H1 (cell line): Measurements from ENCODE around the gene RBM5. TPM values are rescaled to one million over a fixed set of nuclear protein-coding genes. Genes with fewer than 3 reads are reported as not detected.
A peak's percentile ranks its signal among the peaks of the same experiment; 100 is the strongest.

Experiments used
- CTCF ChIA-PET: fragments of 300-600 bp; sonication (Branson Sonifier 250); formaldehyde crosslinking; loops from one replicate; lab custom pipeline; 2021; ENCODE audit not compliant: partially characterized antibody; lab: Charles Lee
- POLR2A ChIA-PET: fragments of 300-600 bp; sonication (Branson Sonifier 250); formaldehyde crosslinking; loops from one replicate; lab custom pipeline; 2021; ENCODE audit warnings: inconsistent platforms; ENCODE audit not compliant: partially characterized antibody; lab: Charles Lee
- DNase-seq, 2 experiments: peaks; one replicate each; pipeline versions ENCODE4 v3.0.0 to v3.0.0-alpha.2; 2010 to 2022; ENCODE audit warnings: low spot score in 2 of 2, low read depth in 1 of 2, mixed read lengths in 1 of 2
- FAIRE-seq: peaks from 2 replicates; lab custom pipeline; 2011; peaks lifted over from hg19 to GRCh38; lab: Jason Lieb, UNC
- H2AFZ ChIP-seq: 2 replicates; pipeline ENCODE4 v1.8.1; 2012; ENCODE audit warnings: low read length, inconsistent platforms
- H2AK5ac ChIP-seq: 2 replicates; pipeline ENCODE4 v1.6.1; 2013; ENCODE audit warnings: low read depth, low read length
- H2BK120ac ChIP-seq: replicated peaks from 2 replicates; pipeline ENCODE3; 2013; ENCODE audit warnings: low read depth, low read length, inconsistent platforms
- H2BK12ac ChIP-seq: 2 replicates; pipeline ENCODE4 v1.6.1; 2013; ENCODE audit warnings: low read depth, low read length
- H2BK15ac ChIP-seq: 2 replicates; pipeline ENCODE4 v1.6.1; 2013; ENCODE audit warnings: low read length
- H2BK20ac ChIP-seq: 2 replicates; pipeline ENCODE4 v1.6.1; 2013; ENCODE audit warnings: low read length
- H2BK5ac ChIP-seq: 2 replicates; pipeline ENCODE4 v1.6.1; 2013; ENCODE audit warnings: low read depth, low read length
- H3K14ac ChIP-seq: 2 replicates; pipeline ENCODE4 v1.6.1; 2013; ENCODE audit warnings: inconsistent platforms; ENCODE audit not compliant: insufficient read length
- H3K18ac ChIP-seq: 2 replicates; pipeline ENCODE4 v1.6.1; 2013; ENCODE audit warnings: low read length; ENCODE audit errors: extremely low read depth
- H3K23ac ChIP-seq: 2 replicates; pipeline ENCODE4 v1.6.1; 2013; ENCODE audit warnings: inconsistent platforms; ENCODE audit not compliant: insufficient read length
- H3K23me2 ChIP-seq: 2 replicates; pipeline ENCODE4 v1.6.1; 2013; ENCODE audit warnings: low read depth, low read length
- H3K27ac ChIP-seq: 2 replicates; pipeline ENCODE4 v1.6.1; 2011; ENCODE audit warnings: low read depth, low read length, inconsistent platforms
- H3K27me3 ChIP-seq, 4 experiments: replicated peaks in 1 of 4; 1 replicate in 1 of 4; 2 replicates in 3 of 4; pipeline versions ENCODE4 v1.6.1 to v1.8.1; 2011 to 2013; ENCODE audit warnings: low read length in 3 of 4, mild to moderate bottlenecking in 3 of 4, inconsistent platforms in 2 of 4, mixed read lengths in 2 of 4, moderate library complexity in 1 of 4; ENCODE audit not compliant: control insufficient read depth in 3 of 4, insufficient read depth in 3 of 4; ENCODE audit errors: extremely low read depth in 1 of 4
- H3K36me3 ChIP-seq, 4 experiments: 2 replicates each; pipeline versions ENCODE4 v1.6.1 to v1.8.1; 2011 to 2013; ENCODE audit warnings: mild to moderate bottlenecking in 4 of 4, low read length in 3 of 4, moderate library complexity in 2 of 4, control low read depth in 1 of 4, inconsistent platforms in 1 of 4; ENCODE audit not compliant: insufficient read depth in 4 of 4, control insufficient read depth in 2 of 4
- H3K4ac ChIP-seq: replicated peaks from 2 replicates; pipeline ENCODE3; 2013; ENCODE audit warnings: low read length, low read depth, mixed read lengths, inconsistent platforms; ENCODE audit not compliant: insufficient read length
- H3K4me1 ChIP-seq, 4 experiments: replicated peaks in 1 of 4; 1 replicate in 1 of 4; 2 replicates in 3 of 4; pipeline versions ENCODE4 v1.6.1 to v1.8.1; 2011 to 2013; ENCODE audit warnings: low read length in 3 of 4, inconsistent platforms in 2 of 4, mixed read lengths in 1 of 4; ENCODE audit not compliant: insufficient read depth in 4 of 4, control insufficient read depth in 3 of 4
- H3K4me2 ChIP-seq, 2 experiments: 2 replicates each; pipeline versions ENCODE4 v1.6.1 to v1.8.1; 2011 to 2013; ENCODE audit warnings: low read depth in 2 of 2, low read length in 2 of 2, control low read depth in 1 of 2, inconsistent platforms in 1 of 2, mild to moderate bottlenecking in 1 of 2; ENCODE audit not compliant: insufficient read depth in 1 of 2
- H3K4me3 ChIP-seq, 4 experiments: fragments of 200-600, 300-600 bp in 1 of 4; sonication (generic), shearing (Covaris generic), sonication (Bioruptor Twin) in 1 of 4; 2 replicates each; pipeline versions ENCODE4 v1.5.1 to v1.8.1; 2011 to 2016; ENCODE audit warnings: low read length in 4 of 4, low read depth in 3 of 4, control low read depth in 2 of 4, inconsistent platforms in 2 of 4, mild to moderate bottlenecking in 2 of 4, mixed read lengths in 1 of 4, moderate library complexity in 1 of 4; ENCODE audit not compliant: insufficient read depth in 2 of 4; ENCODE audit errors: extremely low read depth in 1 of 4
- H3K56ac ChIP-seq: replicated peaks from 2 replicates; pipeline ENCODE3; 2013; ENCODE audit warnings: low read depth, mild to moderate bottlenecking, mixed read lengths, low read length, inconsistent platforms; ENCODE audit not compliant: insufficient read length
- H3K79me1 ChIP-seq: 2 replicates; pipeline ENCODE4 v1.6.1; 2013; ENCODE audit warnings: low read depth, low read length, control low read depth
- H3K79me2 ChIP-seq, 2 experiments: 2 replicates each; pipeline versions ENCODE4 v1.6.1 to v1.8.1; 2012 to 2013; ENCODE audit warnings: low read length in 2 of 2, mild to moderate bottlenecking in 2 of 2, inconsistent platforms in 1 of 2; ENCODE audit not compliant: insufficient read depth in 2 of 2, control insufficient read depth in 1 of 2
- H3K9ac ChIP-seq, 4 experiments: replicated peaks in 1 of 4; 1 replicate in 1 of 4; 2 replicates in 3 of 4; pipeline versions ENCODE4 v1.6.1 to v1.8.1; 2011 to 2013; ENCODE audit warnings: low read depth in 3 of 4, low read length in 3 of 4, control low read depth in 2 of 4, mild to moderate bottlenecking in 2 of 4, moderate library complexity in 2 of 4, inconsistent platforms in 1 of 4; ENCODE audit errors: extremely low read depth in 1 of 4
- H3K9me3 ChIP-seq, 2 experiments: 2 replicates each; pipeline versions ENCODE4 v1.6.1 to v1.8.1; 2012 to 2013; ENCODE audit warnings: mild to moderate bottlenecking in 2 of 2, moderate library complexity in 2 of 2, control low read depth in 1 of 2, inconsistent platforms in 1 of 2, low read depth in 1 of 2, low read length in 1 of 2, mixed read lengths in 1 of 2; ENCODE audit not compliant: insufficient read depth in 2 of 2
- H4K20me1 ChIP-seq, 2 experiments: replicated peaks in 1 of 2; 2 replicates each; pipeline versions ENCODE3 to v1.8.1; 2011 to 2013; ENCODE audit warnings: inconsistent platforms in 2 of 2, low read length in 2 of 2, mild to moderate bottlenecking in 1 of 2; ENCODE audit not compliant: insufficient read depth in 2 of 2, control insufficient read depth in 1 of 2
- H4K5ac ChIP-seq: 2 replicates; pipeline ENCODE4 v1.6.1; 2013; ENCODE audit warnings: low read length, low read depth, mixed read lengths, inconsistent platforms; ENCODE audit not compliant: insufficient read length
- H4K8ac ChIP-seq: 2 replicates; pipeline ENCODE4 v1.8.0; 2013; ENCODE audit warnings: mild to moderate bottlenecking, moderate library complexity, low read length, inconsistent platforms; ENCODE audit not compliant: insufficient read depth; ENCODE audit errors: extremely low read depth
- H4K91ac ChIP-seq: replicated peaks from 2 replicates; pipeline ENCODE3; 2013; ENCODE audit warnings: low read length, mixed read lengths, inconsistent platforms; ENCODE audit not compliant: insufficient read length
- CBX8 ChIP-seq: fragments of 300-800, 300-1000 bp; sonication (generic); IDR thresholded peaks from 2 replicates; pipeline ENCODE4 v1.7.1; 2016; ENCODE audit warnings: low read depth, low read length, borderline replicate concordance
- FOSL1 ChIP-seq: IDR thresholded peaks from 2 replicates; pipeline ENCODE4 v1.6.1; 2011; ENCODE audit warnings: mild to moderate bottlenecking, low read depth, low read length, moderate library complexity; ENCODE audit not compliant: insufficient read depth
- HDAC6 ChIP-seq: IDR thresholded peaks from one replicate; pipeline ENCODE4 v1.7.1; 2012; ENCODE audit warnings: low read depth, mild to moderate bottlenecking, inconsistent platforms, low read length, moderate library complexity
- JUND ChIP-seq: IDR thresholded peaks from 2 replicates; pipeline ENCODE4 v1.6.1; 2011; ENCODE audit warnings: mild to moderate bottlenecking, improper control_type of control experiment, low read length
- POU5F1 ChIP-seq: IDR thresholded peaks from 2 replicates; pipeline ENCODE4 v1.6.1; 2011; ENCODE audit warnings: low read depth, mild to moderate bottlenecking, low read length, moderate library complexity
- RFX5 ChIP-seq: IDR thresholded peaks from 2 replicates; pipeline ENCODE4 v1.6.1; 2011; ENCODE audit warnings: low read depth, low read length, improper control_type of control experiment, borderline replicate concordance
- SIRT6 ChIP-seq: IDR thresholded peaks from one replicate; pipeline ENCODE4 v1.7.1; 2012; ENCODE audit warnings: low read length, inconsistent platforms
- SP4 ChIP-seq: IDR thresholded peaks from 2 replicates; pipeline ENCODE4 v1.6.1; 2012; ENCODE audit warnings: low read length, inconsistent platforms
- WGBS, 2 experiments: shearing (Covaris generic) in 1 of 2; methylation state at CpG; one replicate each; pipeline versions ENCODE4 v1.1.6 to v1.1.7; 2013 to 2015; ENCODE audit warnings: low lambda C conversion rate in 2 of 2, mixed read lengths in 2 of 2, inconsistent platforms in 1 of 2, low coverage in 1 of 2, missing lambda C conversion rate in 1 of 2; ENCODE audit not compliant: insufficient replicate concordance in 2 of 2, insufficient coverage in 1 of 2, insufficient read length in 1 of 2; ENCODE audit errors: extremely low coverage in 1 of 2, missing lambda C conversion rate in 1 of 2; 5-methylcytosine and 5-hydroxymethylcytosine counted together
- polyA plus RNA-seq, 7 experiments: library from polyadenylated mRNA; depleted of rRNA in 3 of 7; stranded (reverse) in 5 of 7; unstranded in 2 of 7; fragments of >200 nt in 5 of 7; fragments of 200-250 nt in 2 of 7; gene quantifications; 1 replicate in 5 of 7; 2 replicates in 1 of 7; 4 replicates in 1 of 7; pipeline versions ENCODE4 v1.2.1 to v1.2.3, GENCODE V29; 2011 to 2013; ENCODE audit warnings: missing spikeins in 2 of 7, mixed read lengths in 2 of 7
- total RNA-seq: library from RNA; stranded (reverse); fragmentation: NEBNext Ultra II Directional; extraction: Animal tissue kit (Norgen Biotek cat#: 25700); gene quantifications from 2 replicates; pipeline ENCODE4 v1.2.1, GENCODE V29; 2021
- TF ChIP-seq, protein P1 (sequence below), 3 experiments: IDR thresholded peaks; 1 replicate in 2 of 3; 2 replicates in 1 of 3; pipeline versions ENCODE4 v1.5.1 to v1.6.1; 2011; ENCODE audit warnings: low read length in 3 of 3, mild to moderate bottlenecking in 3 of 3, inconsistent platforms in 2 of 3, low read depth in 1 of 3, moderate library complexity in 1 of 3; ENCODE audit not compliant: insufficient read depth in 1 of 3; ENCODE audit errors: control extremely low read depth in 1 of 3
- TF ChIP-seq, protein P2 (sequence below): IDR thresholded peaks from 2 replicates; pipeline ENCODE4 v1.6.1; 2011; ENCODE audit warnings: low read length, improper control_type of control experiment

The RBM5 gene
- total and polyA plus RNA-seq, 2 of the 8 experiments (the other 6 are each of a cell fraction or from before 2014, with no cell fraction given): 82.7 to 144 TPM

DNA sequence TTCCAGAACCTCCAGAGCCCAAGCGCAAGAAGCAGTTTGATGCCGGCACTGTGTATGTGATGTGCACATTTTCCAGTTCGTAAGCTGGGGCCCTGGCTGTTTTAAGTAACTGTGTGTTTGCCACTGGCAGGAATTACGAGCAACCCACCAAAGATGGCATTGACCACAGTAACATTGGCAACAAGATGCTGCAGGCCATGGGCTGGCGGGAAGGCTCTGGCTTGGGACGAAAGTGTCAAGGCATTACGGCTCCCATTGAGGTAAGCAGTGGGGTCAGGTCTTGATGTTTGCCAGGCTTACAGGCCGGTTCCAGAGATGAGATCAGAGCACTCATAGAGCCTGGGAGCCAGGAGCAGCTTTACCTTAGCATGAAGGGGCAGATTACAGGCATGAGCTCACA lies 28.4 kb downstream of the RBM5 start:
- H3K23me2 ChIP-seq: no peaks in the 10 kb centered on the region
- no peaks in the 10 kb centered on the region for H3K79me1 ChIP-seq
- no peak overlapping the region for H2AFZ ChIP-seq
- 0 out of 7 replicates have a peak, but pooled peaks cover 0 to 2% (median 0%) of the 10 kb centered on the region in 4 experiments for H3K4me1 ChIP-seq
- H2BK5ac ChIP-seq: no peak overlapping the region
- ChIA-PET CTCF (interaction anchor here (0.6 to 20.9 kb wide), 6 partner anchors 10 to 142 kb away, joined by 3 to 591 read pairs (median 4); partner anchors contain the start of gene GNAT1), POLR2A (interaction anchor here (1.2 to 11.1 kb wide), 10 partner anchors 9 to 177 kb away, joined by 3 to 133 read pairs (median 4); partner anchors contain the start of genes GNAT1 and RBM6)
- no peaks in the 10 kb centered on the region for H3K9me3 ChIP-seq
- H3K27ac ChIP-seq: no peak overlapping the region
- H3K4me2 ChIP-seq: no peak overlapping the region
- H3K79me2 ChIP-seq: no peaks in the 10 kb centered on the region
- no peak overlapping the region for H4K91ac ChIP-seq
- no peak overlapping the region for H4K5ac ChIP-seq
- H2BK20ac ChIP-seq: no peak overlapping the region
- H3K4ac ChIP-seq: no peak overlapping the region
- no peak for FAIRE-seq
- no peak overlapping the region for H3K4me3 ChIP-seq
- no peak overlapping the region for H2BK120ac ChIP-seq
- H2AK5ac ChIP-seq: no peak overlapping the region
- no peak overlapping the region for H3K14ac ChIP-seq
- H2BK15ac ChIP-seq: no peak overlapping the region
- DNase-seq: no peak
- H2BK12ac ChIP-seq: no peak overlapping the region
- no peaks in the 10 kb centered on the region for H3K27me3 ChIP-seq
- peaks cover 2 to 20% of the 10 kb centered on the region in 2 experiments for H4K20me1 ChIP-seq
- H3K36me3 ChIP-seq: peaks cover 46 to 75% (median 65%) of the 10 kb centered on the region in 4 experiments
- H3K56ac ChIP-seq: no peak overlapping the region
- no peak overlapping the region for H3K18ac ChIP-seq
- WGBS, 2 experiments: 95% methylated on average over 8 of the region's 8 CpGs; no CpG with 5 or more reads in 1 of the 2 experiments
- H3K23ac ChIP-seq: no peak overlapping the region
- peak overlapping the region; percentile 47; the same call in 1 of the 2 replicates for H4K8ac ChIP-seq
- H3K9ac ChIP-seq: no peak overlapping the region
- TF ChIP-seq JUND: no peak
- no peak for TF ChIP-seq RFX5
- TF ChIP-seq HDAC6: no peak
- no peak for TF ChIP-seq POU5F1
- TF ChIP-seq SP4: no peak
- TF ChIP-seq FOSL1: no peak
- TF ChIP-seq, protein P1, sequence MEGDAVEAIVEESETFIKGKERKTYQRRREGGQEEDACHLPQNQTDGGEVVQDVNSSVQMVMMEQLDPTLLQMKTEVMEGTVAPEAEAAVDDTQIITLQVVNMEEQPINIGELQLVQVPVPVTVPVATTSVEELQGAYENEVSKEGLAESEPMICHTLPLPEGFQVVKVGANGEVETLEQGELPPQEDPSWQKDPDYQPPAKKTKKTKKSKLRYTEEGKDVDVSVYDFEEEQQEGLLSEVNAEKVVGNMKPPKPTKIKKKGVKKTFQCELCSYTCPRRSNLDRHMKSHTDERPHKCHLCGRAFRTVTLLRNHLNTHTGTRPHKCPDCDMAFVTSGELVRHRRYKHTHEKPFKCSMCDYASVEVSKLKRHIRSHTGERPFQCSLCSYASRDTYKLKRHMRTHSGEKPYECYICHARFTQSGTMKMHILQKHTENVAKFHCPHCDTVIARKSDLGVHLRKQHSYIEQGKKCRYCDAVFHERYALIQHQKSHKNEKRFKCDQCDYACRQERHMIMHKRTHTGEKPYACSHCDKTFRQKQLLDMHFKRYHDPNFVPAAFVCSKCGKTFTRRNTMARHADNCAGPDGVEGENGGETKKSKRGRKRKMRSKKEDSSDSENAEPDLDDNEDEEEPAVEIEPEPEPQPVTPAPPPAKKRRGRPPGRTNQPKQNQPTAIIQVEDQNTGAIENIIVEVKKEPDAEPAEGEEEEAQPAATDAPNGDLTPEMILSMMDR (IDR thresholded peaks at IDR 0.05; ENCODE audit: control extremely low read depth in 1 of 3, insufficient read depth in 1 of 3, low read depth in 1 of 3, low read length in 3 of 3): no peak
- TF ChIP-seq, protein P2, sequence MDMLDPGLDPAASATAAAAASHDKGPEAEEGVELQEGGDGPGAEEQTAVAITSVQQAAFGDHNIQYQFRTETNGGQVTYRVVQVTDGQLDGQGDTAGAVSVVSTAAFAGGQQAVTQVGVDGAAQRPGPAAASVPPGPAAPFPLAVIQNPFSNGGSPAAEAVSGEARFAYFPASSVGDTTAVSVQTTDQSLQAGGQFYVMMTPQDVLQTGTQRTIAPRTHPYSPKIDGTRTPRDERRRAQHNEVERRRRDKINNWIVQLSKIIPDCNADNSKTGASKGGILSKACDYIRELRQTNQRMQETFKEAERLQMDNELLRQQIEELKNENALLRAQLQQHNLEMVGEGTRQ: no peak
- no peak for TF ChIP-seq SIRT6
- no peak for TF ChIP-seq CBX8
